ENCODE measurements around the gene HS3ST2. TPM values are rescaled to one million over a fixed set of nuclear protein-coding genes. Genes with fewer than 3 reads are reported as not detected.

The HS3ST2 gene
- total RNA-seq, 1 donor from 2014 or later: not detected

DNA sequence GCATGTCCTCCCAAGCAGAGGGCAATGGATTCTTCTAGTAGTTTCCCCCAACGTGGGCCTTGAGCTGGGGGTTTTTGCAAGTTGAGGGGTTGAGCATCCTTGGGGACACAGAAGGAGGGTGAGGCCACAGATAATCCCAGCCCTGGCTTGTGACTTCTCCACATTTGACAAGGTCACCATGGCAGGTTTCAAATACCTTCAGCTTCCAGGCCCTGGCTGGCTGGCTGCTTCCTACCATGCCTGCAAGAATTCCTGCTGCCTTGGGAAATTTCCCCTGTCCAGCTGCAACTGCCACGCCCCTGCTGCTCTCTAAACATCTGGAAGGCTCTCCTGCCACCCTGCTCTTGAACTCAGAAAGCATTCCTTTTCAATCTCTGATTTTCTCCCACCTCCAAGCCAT, 41.3 kb downstream of the HS3ST2 start:
- TF ChIP-seq CTCF (conservative IDR thresholded peaks at IDR 0.05; ENCODE audit: low read depth, low read length): no peak
- no peak for DNase-seq (ENCODE audit: low read depth)
- no peak overlapping the region for H3K4me3 ChIP-seq (ENCODE audit: low read depth, low read length)

DNA sequence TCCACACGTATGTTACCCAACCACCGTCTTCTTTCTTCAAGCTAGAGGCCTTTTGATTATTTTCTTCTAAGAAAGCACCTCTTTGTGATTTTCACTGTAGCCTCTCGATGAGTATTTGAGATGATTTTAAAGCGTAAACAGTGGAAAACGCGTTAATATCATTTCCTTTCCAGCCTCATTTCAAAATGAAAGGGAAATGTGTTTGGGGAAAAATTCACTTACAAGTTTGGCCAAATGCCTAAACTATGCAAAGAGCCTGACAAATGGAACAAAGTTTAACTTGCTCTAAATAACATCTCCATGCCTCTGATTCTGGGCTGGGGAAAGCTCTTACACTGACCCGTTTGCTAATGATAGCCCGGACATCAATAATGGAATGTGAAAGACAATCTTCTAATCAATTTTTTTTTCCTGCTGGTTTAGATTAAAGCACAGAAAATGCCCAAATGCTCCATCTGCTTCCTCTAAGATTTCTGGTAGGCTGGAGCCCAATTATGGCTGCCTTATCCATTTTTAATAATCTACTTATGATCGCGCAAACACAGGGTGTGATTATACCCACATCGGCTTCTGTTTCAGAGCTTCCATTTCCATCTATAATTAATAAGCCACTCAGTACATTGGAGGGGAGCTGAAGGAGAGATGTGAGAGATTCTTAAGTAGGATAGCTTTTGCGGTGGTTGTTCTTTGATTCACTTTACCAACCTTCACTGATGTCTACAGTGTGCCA, 43.5 kb downstream of the HS3ST2 start:
- DNase-seq (ENCODE audit: low read depth): no peak
- H3K4me3 ChIP-seq (ENCODE audit: low read depth, low read length): no peak overlapping the region
- TF ChIP-seq CTCF (conservative IDR thresholded peaks at IDR 0.05; ENCODE audit: low read depth, low read length): no peak

DNA sequence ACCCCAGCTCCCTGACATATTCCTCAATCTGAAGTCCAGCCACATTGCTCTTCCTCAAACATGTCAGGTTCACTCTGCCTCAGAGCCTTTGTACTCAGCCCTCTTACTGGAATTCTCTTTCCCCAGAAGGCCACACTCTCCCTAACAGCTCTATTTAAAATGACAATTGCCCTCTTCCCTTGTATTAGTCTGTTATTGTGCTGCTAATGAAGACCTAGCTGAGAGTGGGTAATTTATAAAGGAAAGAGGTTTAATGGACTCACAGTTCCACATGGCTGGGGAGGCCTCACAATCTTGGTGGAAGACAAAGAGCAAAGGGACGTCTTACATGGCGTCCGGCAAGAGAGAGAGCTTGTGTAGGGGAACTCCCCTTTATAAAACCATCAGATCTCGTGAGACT, 46.0 kb downstream of the HS3ST2 start:
- no peak for DNase-seq (ENCODE audit: low read depth)
- no peak overlapping the region for H3K4me3 ChIP-seq (ENCODE audit: low read depth, low read length)
- no peak for TF ChIP-seq CTCF (conservative IDR thresholded peaks at IDR 0.05; ENCODE audit: low read depth, low read length)

DNA sequence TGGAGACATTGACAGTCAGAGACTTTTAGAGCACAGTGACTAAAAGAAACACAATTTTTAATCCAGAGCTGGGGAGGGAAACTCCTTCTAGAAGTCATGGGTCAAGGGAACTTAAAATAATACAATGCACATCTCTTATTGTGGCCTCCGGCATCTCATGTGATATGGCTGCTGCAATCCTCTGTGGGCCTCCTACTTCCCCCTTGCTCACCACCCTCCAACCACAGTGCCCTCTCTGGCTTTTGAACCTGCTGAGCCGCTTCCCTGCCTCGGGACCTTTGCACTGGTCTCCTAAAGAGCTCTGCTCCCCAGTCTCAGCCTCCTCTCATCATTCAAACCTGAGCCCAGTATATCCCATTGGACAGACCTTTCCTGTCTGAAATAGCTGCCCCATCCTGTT, 47.6 kb downstream of the HS3ST2 start:
- H3K4me3 ChIP-seq (ENCODE audit: low read depth, low read length): no peak overlapping the region

GRCh38 chr16:22862046-22862445, 48.1 kb downstream of the HS3ST2 start:
- no peak overlapping the region for H3K4me3 ChIP-seq (ENCODE audit: low read depth, low read length)
- no peak for DNase-seq (ENCODE audit: low read depth)
- TF ChIP-seq CTCF (conservative IDR thresholded peaks at IDR 0.05; ENCODE audit: low read depth, low read length): no peak

More for the DNA sequence above, 47.6 kb downstream of the HS3ST2 start:
- no peak for TF ChIP-seq CTCF (conservative IDR thresholded peaks at IDR 0.05; ENCODE audit: low read depth, low read length)
- DNase-seq (ENCODE audit: low read depth): no peak

GRCh38 chr16:22864375-22864774, 50.4 kb downstream of the HS3ST2 start:
- DNase-seq (ENCODE audit: low read depth): no peak
- H3K4me3 ChIP-seq (ENCODE audit: low read depth, low read length): no peak overlapping the region
- no peak for TF ChIP-seq CTCF (conservative IDR thresholded peaks at IDR 0.05; ENCODE audit: low read depth, low read length)

- H3K4me3 ChIP-seq (ENCODE audit: low read depth, low read length): no peak overlapping the region
- no peak for TF ChIP-seq CTCF (conservative IDR thresholded peaks at IDR 0.05; ENCODE audit: low read depth, low read length)
- no peak for DNase-seq (ENCODE audit: low read depth)
Observed at GRCh38 chr16:22868593-22869224, 54.7 kb downstream of the HS3ST2 start.

All from epithelial cell of proximal tubule (primary cell).